GM15510 (cell line): ENCODE measurements around the gene PCNX4.

Experiments
- POLR2A ChIP-seq: IDR thresholded peaks from 3 replicates; pipeline ENCODE4 v1.6.1; 2011; ENCODE audit warnings: borderline replicate concordance; ENCODE audit not compliant: insufficient read length; ENCODE audit errors: extremely low read depth

Gene PCNX4

GRCh38 chr14:60204843-60205774 is 113.4 kb downstream of the PCNX4 start:
- TF ChIP-seq POLR2A = no peak

- TF ChIP-seq POLR2A = no peak
Observed at GRCh38 chr14:60206249-60206670, 114.5 kb downstream of the PCNX4 start.

- no peak for TF ChIP-seq POLR2A
Observed at GRCh38 chr14:60206837-60207533, 115.3 kb downstream of the PCNX4 start.

- no peak for TF ChIP-seq POLR2A
Observed at GRCh38 chr14:60210703-60211102, 119.0 kb downstream of the PCNX4 start.

GRCh38 chr14:60211153-60211552 is 119.4 kb downstream of the PCNX4 start:
- TF ChIP-seq POLR2A = no peak

- TF ChIP-seq POLR2A = peak; percentile 17
Observed at GRCh38 chr14:60212503-60213371, 121.0 kb downstream of the PCNX4 start.

- TF ChIP-seq POLR2A = no peak
Observed at GRCh38 chr14:60214003-60214402, 122.3 kb downstream of the PCNX4 start.

- no peak for TF ChIP-seq POLR2A
Observed at GRCh38 chr14:60214415-60215126, 122.8 kb downstream of the PCNX4 start.

- TF ChIP-seq POLR2A = no peak
Observed at GRCh38 chr14:60215127-60215444, 123.4 kb downstream of the PCNX4 start.

GRCh38 chr14:60215520-60216420 is 124.0 kb downstream of the PCNX4 start:
- TF ChIP-seq POLR2A = no peak

- TF ChIP-seq POLR2A = no peak
Observed at GRCh38 chr14:60217713-60218112, 126.0 kb downstream of the PCNX4 start.
